NCI-H2196 (cell line): Measurements from ENCODE around the gene TERT.
"Not testable (repeated sequence)": the region's sequence is repeated elsewhere in the genome, so short reads cannot be mapped to it uniquely, and the experiment has no call there.

Experiments
- DNase-seq: peaks from one replicate; lab custom pipeline; 2025; ENCODE audit not compliant: unreplicated experiment; lab: John Stamatoyannopoulos, UW

TERT gene

GRCh38 chr5:1331861-1332405 is 37.1 kb upstream of the TERT start:
- no peak for DNase-seq

- no peak for DNase-seq
Measured at GRCh38 chr5:1330847-1331831, 36.3 kb upstream of the TERT start.

- DNase-seq: no peak
Measured at GRCh38 chr5:1330146-1330846, 35.4 kb upstream of the TERT start.

- DNase-seq: no peak
Measured at GRCh38 chr5:1329111-1329579, 34.3 kb upstream of the TERT start.

GRCh38 chr5:1328237-1329110 is 33.6 kb upstream of the TERT start:
- not testable (repeated sequence) for DNase-seq

- not testable (repeated sequence) for DNase-seq
Measured at GRCh38 chr5:1326901-1327756, 32.3 kb upstream of the TERT start.

- not testable (repeated sequence) for DNase-seq
Measured at GRCh38 chr5:1326532-1326875, 31.6 kb upstream of the TERT start.

GRCh38 chr5:1325870-1326531 is 31.1 kb upstream of the TERT start:
- DNase-seq: no peak

GRCh38 chr5:1325191-1325741 is 30.4 kb upstream of the TERT start:
- no peak for DNase-seq

GRCh38 chr5:1324719-1325190 is 29.9 kb upstream of the TERT start:
- DNase-seq: no peak

GRCh38 chr5:1324301-1324700 is 29.4 kb upstream of the TERT start:
- DNase-seq: no peak

- DNase-seq: no peak
Measured at GRCh38 chr5:1323803-1324173, 28.9 kb upstream of the TERT start.

GRCh38 chr5:1322955-1323802 is 28.3 kb upstream of the TERT start:
- no peak for DNase-seq

GRCh38 chr5:1322036-1322900 is 27.4 kb upstream of the TERT start:
- DNase-seq: no peak

- DNase-seq: no peak
Measured at GRCh38 chr5:1321576-1321975, 26.7 kb upstream of the TERT start.

- DNase-seq: no peak
Measured at GRCh38 chr5:1320436-1321344, 25.8 kb upstream of the TERT start.
